GM19025 (cell line): ENCODE results near the gene SF3B3.

Experiments
- ATAC-seq: cut with Tn5 transposase; IDR thresholded peaks from one replicate; pipeline ENCODE4 v1.9.1; 2021; ENCODE audit warnings: mild to moderate bottlenecking, low read depth, moderate library complexity; ENCODE audit not compliant: unreplicated experiment

SF3B3 gene

DNA sequence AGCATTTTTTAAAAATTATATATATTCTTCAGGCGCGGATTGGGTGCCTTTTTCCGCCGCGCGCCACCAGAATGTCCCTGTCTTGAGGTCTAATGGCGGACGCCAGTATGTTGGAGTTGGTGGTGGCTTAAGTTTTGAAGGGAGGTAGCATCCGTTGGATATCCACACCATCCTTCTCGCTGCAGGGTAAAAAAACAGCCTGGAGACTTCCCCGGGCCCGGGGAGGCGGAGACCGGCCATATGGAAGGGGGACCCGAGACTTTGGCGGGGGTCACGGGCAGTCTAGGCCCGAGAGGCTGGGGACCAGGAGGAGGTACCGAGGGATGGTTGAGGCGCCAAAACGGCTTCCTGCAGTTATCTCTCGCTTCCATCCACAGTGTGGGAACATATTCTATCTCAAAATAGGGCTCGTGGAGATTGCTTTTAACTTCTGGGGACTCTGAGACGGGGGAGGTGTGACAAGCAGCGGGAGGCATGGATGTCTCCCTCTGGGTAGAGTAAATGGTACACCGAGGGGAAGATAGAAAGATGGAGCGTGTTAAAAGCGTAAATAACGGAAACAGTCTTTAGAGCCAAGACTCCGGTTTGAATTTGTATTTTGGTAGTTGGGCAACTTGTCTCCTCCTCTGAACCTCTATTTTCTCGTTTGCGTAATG lies at the start of gene SF3B3:
TSS of gene SF3B3 (plus strand) at position 74 of the 656 bp plus-strand sequence. CDS start 2,841 bp downstream, outside the sequence.
- no peak for ATAC-seq

DNA sequence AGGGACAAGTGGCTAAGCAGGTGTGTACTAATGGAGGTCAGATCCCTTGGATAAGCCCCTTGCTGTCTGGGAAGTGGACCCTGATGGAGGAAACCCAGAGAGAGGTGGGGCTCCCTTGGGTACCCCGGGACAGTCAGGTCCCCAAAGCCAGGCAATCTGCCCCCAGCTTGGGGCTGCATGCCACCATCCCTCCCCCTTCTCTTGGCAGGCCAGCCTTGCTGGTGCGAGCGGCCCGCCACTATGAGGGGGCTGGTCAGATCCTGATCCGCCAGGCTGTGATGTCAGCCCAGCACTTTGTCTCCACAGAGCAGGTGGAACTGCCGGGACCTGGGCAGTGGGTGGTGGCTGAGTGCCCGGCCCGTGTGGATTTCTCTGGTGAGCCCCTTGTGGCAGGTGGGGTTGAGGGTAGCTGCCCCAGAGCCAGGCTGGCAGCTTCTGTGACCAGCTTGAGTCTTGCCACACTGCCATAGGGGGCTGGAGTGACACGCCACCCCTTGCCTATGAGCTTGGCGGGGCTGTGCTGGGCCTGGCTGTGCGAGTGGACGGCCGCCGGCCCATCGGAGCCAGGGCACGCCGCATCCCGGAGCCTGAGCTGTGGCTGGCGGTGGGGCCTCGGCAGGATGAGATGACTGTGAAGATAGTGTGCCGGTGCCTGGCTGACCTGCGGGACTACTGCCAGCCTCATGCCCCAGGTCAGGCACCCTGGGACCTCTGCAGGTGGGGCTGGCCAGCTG lies 49.1 kb upstream of the SF3B3 start:
- no peak for ATAC-seq

DNA sequence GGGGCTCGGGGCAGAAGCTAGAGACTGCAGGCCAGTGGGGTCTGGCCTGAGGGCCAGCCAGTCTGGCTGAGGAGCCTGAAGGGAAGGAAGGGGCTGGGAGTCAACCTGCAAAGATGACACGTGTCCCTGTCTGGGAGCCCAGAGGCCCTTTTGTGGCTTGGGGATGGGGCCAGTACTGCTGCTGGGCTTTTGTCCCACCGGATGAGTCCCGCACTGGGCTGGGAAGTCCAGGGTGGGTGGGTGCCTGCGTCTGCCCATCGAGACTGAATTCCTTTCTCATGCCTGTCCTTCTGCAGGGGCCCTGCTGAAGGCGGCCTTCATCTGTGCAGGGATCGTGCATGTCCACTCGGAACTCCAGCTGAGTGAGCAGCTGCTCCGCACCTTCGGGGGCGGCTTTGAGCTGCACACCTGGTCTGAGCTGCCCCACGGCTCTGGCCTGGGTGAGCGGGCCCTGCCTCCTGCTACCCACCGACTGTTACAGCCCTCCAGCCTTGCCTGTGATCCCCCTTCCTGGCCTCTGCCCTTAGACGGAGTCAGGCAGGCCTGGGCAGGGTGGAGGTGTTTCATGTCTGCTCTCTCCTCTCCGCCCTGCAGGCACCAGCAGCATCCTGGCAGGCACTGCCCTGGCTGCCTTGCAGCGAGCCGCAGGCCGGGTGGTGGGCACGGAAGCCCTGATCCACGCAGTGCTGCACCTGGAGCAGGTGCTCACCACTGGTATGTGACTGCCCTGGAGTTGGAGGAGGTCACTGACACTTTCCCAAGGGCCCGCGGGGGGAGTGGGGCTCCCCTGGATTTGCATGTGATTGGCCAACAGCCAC lies 48.4 kb upstream of the SF3B3 start:
- ATAC-seq: no peak

DNA sequence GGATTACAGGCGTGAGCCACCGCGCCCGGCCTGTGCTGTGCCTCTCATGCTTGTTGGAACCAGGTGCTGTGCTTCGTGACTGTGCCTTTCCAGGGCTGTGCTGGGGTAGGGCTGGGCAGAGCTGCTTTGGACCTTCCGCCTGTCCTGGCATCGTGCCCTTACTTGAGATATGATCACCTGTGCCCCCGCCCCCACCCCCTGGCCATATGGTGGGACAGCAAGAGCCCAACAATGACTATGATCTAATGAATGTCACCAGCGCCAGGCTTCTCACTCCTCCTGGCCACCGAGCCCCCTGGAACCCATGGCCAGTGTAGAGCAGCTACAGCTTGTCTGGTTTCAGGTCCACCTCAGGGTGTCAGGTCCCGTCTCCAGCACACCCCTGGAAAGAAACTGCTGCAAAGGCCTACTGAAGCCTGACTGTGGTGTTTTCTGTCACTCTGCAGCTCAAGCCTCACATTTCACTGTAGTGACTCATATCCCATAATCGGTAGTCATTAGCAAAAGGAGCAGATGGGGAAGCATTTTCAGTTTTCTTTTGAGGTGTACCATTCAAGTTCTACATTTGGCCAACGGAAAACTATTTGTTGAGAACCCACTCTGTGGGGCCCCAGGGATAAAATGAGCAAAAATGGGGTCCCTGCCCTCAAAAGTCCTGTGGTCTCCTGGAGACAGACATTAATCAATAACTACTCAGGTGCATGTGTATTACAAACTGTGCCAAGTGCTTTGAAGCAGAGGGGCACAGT lies 47.2 kb upstream of the SF3B3 start:
- peak; percentile 83 for ATAC-seq

DNA sequence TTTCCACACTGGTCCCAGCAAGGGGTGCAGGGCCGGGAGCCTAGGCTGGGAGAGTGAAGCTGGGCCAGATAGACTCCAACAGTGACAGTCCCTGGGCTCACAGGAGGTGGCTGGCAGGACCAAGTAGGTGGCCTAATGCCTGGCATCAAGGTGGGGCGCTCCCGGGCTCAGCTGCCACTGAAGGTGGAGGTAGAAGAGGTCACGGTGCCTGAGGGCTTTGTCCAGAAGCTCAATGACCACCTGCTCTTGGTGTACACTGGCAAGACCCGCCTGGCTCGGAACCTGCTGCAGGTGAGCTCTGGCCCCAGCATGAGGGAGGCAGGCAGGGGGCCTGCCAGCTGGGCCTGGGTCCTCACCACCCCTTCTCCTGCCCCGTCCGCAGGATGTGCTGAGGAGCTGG lies 45.4 kb upstream of the SF3B3 start:
- ATAC-seq: no peak

DNA sequence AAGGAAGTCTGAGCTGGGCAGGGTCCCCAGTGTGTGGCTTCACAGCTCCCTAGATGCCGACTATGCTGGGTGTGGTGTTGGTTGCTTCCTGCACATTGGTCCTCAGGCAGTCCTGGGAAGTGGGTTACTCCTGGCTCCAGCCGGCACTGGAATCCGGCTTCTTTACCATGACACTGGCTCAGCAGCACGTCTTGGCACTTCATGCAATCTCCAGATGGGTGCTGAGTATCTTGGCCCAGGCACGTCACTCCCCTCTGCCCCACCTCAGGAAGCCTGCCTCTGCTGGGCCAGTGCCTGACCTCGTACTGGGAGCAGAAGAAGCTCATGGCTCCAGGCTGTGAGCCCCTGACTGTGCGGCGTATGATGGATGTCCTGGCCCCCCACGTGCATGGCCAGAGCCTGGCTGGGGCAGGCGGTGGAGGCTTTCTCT lies 44.7 kb upstream of the SF3B3 start:
- ATAC-seq: no peak

DNA sequence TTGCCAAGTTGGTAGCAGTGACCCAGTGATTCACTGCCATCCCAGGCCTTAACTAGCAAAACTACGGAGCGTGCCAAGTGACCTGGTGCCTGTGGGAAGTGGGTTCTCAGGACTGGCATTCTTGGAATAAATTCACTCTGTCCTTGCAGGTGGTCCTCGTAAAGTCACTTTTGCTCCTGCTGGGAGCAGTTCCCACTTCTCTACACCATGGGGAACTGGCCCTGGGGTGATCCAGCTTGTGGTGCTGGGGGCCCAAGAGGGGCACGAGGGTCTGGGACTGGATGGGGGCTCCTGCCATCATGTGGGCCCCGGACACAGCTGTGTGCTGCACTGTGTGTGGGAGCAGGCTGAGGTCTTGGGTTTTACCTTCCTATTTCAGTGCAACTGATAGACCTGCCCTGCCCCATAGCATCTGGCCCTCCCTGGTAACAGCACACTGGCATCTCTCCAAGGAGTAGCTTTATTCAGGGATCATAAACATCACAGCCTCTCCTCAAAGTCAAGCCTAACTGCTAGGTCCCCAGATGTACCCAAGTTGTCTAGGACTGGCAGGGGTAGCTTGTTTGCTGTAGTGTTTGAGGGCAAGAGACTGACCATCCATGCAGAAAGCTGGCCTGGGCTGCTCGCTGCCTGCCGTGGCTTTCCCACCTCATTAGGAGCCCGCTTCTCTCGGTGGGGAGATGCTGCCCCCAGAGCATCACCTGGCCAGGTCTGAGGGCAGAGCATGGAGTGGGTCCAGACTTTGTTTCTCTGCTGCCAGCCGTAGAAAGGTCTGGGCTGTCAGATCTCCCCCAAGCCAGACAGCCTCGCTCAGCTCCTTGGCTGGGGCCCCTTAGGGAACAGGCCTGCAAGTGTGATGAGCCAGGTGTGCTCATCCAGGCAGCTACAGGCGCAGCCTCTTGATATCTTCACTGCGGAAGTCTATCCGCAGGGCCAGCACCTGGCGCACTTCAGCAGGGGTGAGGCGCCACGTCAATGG lies 43.2 kb upstream of the SF3B3 start:
- ATAC-seq: no peak

DNA sequence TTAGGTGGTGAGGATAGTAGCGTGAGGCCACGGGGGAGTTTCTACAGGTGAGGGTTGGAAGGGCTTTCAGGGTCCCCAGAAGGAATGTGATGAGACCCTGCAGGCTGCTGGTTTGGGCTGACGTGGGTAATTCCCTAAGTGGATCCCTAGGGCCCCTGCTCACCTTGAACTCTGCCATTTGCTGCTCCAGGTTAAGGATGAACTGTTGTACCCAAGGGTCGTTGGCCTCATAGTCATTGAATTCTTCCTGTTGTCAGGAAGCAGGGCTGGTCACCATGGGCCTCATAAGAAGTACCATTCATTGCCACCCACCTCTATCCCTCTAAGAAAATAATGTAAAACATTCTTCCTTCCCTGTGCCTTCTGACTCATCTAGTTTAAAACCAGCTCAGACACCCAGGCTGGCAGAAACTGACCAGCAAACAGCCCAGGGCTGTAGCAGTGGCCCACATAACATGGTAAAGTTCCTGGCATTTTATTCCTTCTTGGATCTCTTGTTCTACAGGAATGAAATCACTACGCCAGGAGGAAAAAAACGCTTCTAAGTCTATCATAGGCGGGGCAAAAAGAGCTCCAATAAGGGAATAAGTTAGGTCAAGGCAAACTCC lies 41.6 kb upstream of the SF3B3 start:
- no peak for ATAC-seq

DNA sequence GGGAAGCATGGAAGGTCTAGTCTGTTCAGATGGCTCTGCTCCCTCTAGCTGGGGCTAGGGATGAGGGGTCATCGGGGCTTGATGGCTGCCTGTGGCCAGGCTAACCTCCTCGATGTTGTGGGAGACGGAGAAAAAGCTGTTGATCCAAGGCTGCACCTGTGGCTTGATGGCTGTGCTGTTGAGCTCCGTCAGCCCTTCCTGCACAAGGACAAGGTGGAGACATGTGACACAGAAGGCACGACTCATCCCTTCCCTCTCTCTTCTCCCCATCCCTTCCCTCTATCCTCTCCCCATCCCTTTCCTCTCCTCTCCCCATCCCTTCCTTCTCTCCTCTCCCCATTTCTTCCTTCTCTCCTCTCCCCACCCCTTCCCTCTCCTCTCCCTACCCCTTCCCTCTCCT lies 41.0 kb upstream of the SF3B3 start:
- ATAC-seq: no peak

DNA sequence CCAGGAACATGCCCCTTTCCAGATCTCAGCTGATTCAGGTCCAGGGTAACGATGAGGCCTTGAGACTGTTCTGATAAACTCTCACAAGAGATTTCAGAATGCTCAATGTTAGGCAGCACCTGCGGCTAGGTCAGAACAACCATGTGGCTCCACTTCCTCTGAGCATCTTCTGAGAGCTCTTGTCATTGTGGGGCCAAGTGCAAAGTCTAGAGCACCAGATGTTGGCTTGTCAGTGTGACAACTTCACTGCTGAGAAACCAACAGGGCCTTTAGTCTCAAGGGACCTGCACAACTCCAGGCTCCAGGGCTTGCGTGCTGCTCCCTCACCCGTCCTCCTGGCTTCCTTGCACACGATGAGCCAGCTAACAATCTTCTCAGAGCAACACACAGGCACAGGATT lies 40.2 kb upstream of the SF3B3 start:
- ATAC-seq: peak; percentile 69

DNA sequence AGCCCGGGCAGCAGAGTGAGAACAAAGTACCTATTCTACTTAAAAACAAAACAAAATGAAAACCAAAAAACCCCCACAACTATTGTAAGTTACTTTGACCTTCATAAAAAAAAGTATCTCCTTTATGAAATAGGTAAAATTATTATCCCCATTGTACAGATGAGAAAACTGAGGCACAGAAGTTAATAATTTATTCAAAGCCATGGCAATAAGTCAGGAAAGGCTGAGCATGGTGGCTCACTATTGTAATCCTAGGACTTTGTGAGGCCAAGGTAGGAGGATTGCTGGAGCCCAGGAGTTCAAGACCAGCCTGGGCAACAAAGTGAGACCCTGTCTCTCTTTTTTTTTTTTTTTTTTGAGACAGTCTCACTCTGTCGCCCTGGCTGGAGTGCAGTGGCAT lies 38.7 kb upstream of the SF3B3 start:
- ATAC-seq: no peak

DNA sequence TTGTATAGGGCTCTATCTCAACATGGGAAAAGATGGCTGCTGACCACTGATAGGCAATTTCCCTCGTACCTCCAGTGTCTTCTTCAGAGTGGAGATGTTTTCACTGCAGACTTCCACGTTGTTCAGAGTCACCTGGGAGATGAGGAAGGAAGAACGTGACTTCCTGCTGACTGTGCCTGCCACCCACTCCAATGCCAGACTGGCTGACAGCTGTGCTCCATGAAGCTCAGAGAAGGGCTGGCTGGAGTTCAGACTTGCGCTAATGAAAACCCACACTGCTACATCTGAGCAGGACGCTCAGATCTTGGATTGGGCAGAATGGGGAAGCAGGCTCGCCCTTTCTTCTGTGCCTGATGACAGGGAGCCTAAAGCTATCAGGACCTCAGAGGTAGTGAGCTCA lies 33.4 kb upstream of the SF3B3 start:
- ATAC-seq: no peak

DNA sequence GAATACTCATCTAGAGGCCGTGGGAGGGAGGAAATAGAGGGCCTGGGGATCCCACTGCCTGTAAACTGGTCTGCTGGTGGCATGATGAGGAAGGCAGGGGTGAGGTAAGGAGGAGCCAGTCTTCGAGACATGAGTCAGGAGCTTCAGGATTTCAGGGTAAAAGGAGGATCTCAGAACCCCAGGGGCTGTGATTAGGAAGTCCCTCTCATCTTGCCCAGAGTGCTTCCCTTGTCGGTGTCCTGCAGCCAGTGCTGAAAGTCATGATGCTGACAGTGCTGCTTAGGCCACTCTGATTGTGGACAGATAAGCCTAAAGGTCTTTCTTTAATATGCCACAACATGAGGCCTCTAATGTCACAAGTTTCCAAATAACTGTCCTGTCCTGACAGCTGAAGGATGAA lies 29.8 kb upstream of the SF3B3 start:
- no peak for ATAC-seq

DNA sequence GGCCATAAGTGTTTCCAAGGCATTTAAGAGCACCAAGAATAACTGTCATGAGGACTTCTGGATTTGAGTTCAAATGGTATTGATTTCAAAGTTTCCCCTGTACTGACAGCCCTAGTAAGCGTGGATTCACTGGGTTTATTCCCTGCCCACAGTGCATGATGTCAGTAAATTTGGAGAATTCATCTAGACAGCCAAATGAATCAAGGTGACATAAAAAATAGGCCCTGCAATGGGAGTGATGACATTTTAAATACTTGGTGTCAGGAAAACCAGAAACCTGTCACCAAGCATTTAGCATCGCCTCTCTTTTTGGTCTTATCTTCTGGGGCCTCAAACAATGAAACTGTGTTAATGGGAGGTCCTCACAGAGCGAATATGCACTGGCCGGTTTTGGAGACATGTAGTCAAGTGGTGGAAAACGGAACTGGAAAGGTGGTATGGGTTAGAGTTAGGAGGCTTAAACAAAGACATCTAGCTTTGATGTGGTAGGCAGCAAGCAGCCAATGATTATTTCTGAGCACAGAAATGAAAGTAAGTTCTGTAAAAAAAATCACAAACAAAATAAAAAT lies 29.3 kb upstream of the SF3B3 start:
- ATAC-seq: no peak

DNA sequence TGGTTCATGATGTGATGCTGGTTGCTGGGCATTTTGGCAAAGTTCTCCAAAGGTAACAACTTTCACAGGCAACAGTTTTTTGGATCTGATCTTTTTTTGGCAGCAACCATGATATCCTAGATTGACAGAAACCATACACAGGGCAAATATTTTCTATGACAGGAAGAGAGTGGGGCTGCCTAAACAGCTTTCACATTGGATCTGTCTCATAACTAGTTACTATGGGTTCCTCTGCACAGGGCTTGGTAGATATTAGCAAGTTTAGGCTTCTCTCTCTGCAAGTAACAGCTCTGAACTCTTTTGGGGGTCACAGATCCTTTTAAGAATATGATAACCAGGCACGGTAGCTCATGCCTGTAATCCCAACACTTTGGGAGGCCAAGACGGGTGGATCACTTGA lies 28.8 kb upstream of the SF3B3 start:
- no peak for ATAC-seq

DNA sequence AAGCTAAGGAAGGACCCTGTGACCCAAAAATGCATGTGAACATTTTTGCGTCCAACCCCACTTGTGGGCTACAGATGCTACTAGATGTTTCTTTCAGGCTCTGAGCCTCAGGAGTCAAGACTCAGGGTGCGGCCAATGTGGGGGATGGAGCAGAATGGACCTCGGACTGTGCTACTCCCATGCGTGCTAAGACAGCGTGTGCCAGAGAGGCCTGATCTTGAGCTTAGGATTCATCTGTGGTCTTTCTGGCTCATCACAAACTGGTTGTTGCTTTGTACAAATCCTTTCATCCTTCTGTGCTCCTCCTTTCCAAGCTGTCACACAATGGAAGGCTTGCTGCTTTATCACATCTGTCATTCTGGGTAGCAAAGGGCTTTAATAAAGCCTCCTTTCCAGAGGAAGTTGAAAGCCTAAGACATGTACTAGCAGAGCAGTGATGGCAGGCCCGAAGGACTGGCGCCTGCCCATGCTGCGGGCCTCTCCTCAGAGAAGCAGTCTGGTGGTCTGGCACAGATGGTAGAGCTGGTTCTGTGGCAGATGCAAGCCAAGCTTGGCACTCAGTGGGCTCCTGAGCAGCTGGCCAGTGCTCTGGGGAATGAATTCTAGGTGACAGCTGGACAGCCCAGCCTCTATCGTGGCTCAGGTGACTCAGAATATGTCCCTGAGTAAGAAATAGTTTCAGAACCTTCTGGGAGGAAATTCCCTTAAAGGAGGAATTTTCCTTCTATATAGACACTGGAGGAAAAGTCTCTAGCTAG lies 28.0 kb upstream of the SF3B3 start:
- ATAC-seq: no peak

DNA sequence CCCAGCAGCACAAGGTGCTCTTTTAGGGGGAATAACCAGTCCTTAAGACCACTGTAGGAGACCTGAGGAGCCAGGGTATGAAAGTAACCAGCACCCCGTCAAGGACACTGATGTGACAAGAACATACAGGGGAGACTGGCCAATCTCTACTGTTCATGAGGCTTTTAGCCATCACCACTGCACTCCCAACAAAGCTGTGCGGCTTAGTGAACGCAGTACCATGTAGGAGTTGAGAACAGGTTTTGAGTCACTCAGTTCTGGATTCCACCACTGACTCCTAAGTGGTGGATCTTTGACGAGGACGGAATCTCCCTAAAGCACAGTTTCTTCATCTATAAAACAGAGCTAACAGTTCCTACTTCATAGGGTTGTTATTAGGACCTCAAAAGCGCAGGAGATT lies 27.1 kb upstream of the SF3B3 start:
- no peak for ATAC-seq

DNA sequence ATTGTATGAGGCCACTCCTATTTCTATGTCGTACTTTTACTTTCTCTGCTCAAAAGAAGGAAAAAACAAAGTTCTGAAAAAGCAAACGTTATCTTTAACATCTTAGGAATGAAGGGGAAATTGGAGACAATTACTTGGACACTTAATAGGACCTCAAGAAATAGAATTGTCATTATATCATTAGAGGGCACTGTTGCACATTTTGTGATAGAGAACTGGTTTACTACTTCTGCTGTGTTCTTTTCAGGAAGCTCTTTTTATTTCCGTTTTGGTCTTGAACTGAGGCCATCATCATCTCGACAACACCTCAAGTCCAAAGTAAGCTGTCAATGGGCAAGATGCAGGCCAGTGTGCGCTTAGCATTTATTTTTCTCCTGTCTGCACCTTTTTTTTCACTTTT lies 14.9 kb upstream of the SF3B3 start:
- ATAC-seq: no peak
